WTC11 (cell line): ENCODE data around the gene CTIF.

Experiments
- RELA ChIP-seq: sonication (generic); formaldehyde crosslinking; IDR thresholded peaks from 2 replicates; pipeline ENCODE4 v1.8.1; 2022; ENCODE audit warnings: missing genetic modification reagents, mild to moderate bottlenecking, borderline replicate concordance
- TP53 ChIP-seq: sonication (generic); formaldehyde crosslinking; IDR thresholded peaks from 2 replicates; pipeline ENCODE4 v1.8.1; 2023; ENCODE audit warnings: mild to moderate bottlenecking, missing genetic modification reagents
- TF ChIP-seq, protein P1 (sequence below): fragments of 200-600 bp; IDR thresholded peaks from 2 replicates; pipeline ENCODE4 v1.8.0; 2022; ENCODE audit warnings: antibody characterized with exemption
- TF ChIP-seq, protein P2 (sequence below): sonication (generic); formaldehyde crosslinking; IDR thresholded peaks from 2 replicates; pipeline ENCODE4 v1.8.0; 2023; ENCODE audit warnings: missing genetic modification reagents

DNA sequence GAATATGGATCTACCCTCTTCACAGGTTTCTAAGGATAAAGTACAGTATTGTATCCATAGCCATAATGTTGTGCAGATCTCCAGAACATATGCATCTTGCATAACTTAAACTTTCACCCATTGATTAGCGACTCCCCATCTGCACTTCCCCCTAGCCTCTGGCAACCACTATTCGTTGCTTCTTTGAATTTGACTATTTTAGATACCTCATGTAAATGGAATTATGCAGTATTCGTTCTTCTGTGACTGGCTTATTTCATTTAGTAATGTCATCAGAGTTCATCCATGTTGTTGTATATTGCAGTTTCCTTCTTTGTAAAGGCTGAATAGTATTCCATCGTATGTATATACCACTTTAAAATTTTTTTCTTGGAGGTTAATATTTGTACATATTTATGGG is 283.0 kb downstream of the CTIF start:
- TF ChIP-seq, protein P1, sequence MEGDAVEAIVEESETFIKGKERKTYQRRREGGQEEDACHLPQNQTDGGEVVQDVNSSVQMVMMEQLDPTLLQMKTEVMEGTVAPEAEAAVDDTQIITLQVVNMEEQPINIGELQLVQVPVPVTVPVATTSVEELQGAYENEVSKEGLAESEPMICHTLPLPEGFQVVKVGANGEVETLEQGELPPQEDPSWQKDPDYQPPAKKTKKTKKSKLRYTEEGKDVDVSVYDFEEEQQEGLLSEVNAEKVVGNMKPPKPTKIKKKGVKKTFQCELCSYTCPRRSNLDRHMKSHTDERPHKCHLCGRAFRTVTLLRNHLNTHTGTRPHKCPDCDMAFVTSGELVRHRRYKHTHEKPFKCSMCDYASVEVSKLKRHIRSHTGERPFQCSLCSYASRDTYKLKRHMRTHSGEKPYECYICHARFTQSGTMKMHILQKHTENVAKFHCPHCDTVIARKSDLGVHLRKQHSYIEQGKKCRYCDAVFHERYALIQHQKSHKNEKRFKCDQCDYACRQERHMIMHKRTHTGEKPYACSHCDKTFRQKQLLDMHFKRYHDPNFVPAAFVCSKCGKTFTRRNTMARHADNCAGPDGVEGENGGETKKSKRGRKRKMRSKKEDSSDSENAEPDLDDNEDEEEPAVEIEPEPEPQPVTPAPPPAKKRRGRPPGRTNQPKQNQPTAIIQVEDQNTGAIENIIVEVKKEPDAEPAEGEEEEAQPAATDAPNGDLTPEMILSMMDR: no peak
- TF ChIP-seq, protein P2, sequence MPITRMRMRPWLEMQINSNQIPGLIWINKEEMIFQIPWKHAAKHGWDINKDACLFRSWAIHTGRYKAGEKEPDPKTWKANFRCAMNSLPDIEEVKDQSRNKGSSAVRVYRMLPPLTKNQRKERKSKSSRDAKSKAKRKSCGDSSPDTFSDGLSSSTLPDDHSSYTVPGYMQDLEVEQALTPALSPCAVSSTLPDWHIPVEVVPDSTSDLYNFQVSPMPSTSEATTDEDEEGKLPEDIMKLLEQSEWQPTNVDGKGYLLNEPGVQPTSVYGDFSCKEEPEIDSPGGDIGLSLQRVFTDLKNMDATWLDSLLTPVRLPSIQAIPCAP (CRISPR knock-in tag): no peak
- TF ChIP-seq RELA (no peak), TP53 (no peak)
